Cardiac muscle cell (in vitro differentiated cells and primary cell): ENCODE measurements around the gene RBM44. TPM values are rescaled to one million over a fixed set of nuclear protein-coding genes. Genes with fewer than 3 reads are reported as not detected.
"Not testable (repeated sequence)": the region's sequence is repeated elsewhere in the genome, so short reads cannot be mapped to it uniquely, and the experiment has no call there.

Experiments used
- DNase-seq, 2 donors: peaks; one replicate each; pipeline versions ENCODE4 v3.0.0 to v3.0.0-alpha.2; 2010 to 2017; ENCODE audit warnings: low read depth in 1 of 2, low spot score in 1 of 2
- H3K27ac ChIP-seq: fragments of 200-600 bp; sonication (generic); 2 replicates; pipeline ENCODE4 v1.5.1; 2016
- H3K27me3 ChIP-seq: fragments of 200-600 bp; sonication (generic); 2 replicates; pipeline ENCODE4 v1.6.0; 2016; ENCODE audit warnings: control low read depth
- H3K36me3 ChIP-seq: fragments of 200-600 bp; sonication (generic); 2 replicates; pipeline ENCODE4 v1.5.1; 2016; ENCODE audit warnings: control low read depth
- H3K4me1 ChIP-seq: fragments of 200-600 bp; sonication (generic); 2 replicates; pipeline ENCODE4 v1.8.1; 2017; ENCODE audit warnings: low read depth, mild to moderate bottlenecking, mixed run types
- H3K4me3 ChIP-seq: fragments of 200-600 bp; sonication (generic); 2 replicates; pipeline ENCODE4 v1.5.1; 2016; ENCODE audit warnings: mild to moderate bottlenecking
- H3K9me3 ChIP-seq: fragments of 200-600 bp; sonication (generic); 2 replicates; pipeline ENCODE4 v1.5.1; 2017; ENCODE audit warnings: low read depth, mild to moderate bottlenecking, control low read depth
- polyA plus RNA-seq: library from polyadenylated mRNA; unstranded; fragments of >200 nt; fragmentation: Nextera tagmentation; extraction: Ambion mirVana; gene quantifications from 2 replicates; pipeline ENCODE4 v1.2.1, GENCODE V29; 2016
- total RNA-seq: library from RNA; depleted of rRNA; stranded (reverse); fragments of >200 nt; gene quantifications from 2 replicates; pipeline ENCODE4 v1.2.3, GENCODE V29; 2016
- TF ChIP-seq, protein P1 (sequence below): IDR thresholded peaks from 2 replicates; pipeline ENCODE4 v1.5.1; 2012; ENCODE audit warnings: low read depth, mild to moderate bottlenecking, low read length

Gene RBM44
- total and polyA plus RNA-seq, 2 experiments from 2014 or later, result 0.46 to 0.51 TPM

DNA sequence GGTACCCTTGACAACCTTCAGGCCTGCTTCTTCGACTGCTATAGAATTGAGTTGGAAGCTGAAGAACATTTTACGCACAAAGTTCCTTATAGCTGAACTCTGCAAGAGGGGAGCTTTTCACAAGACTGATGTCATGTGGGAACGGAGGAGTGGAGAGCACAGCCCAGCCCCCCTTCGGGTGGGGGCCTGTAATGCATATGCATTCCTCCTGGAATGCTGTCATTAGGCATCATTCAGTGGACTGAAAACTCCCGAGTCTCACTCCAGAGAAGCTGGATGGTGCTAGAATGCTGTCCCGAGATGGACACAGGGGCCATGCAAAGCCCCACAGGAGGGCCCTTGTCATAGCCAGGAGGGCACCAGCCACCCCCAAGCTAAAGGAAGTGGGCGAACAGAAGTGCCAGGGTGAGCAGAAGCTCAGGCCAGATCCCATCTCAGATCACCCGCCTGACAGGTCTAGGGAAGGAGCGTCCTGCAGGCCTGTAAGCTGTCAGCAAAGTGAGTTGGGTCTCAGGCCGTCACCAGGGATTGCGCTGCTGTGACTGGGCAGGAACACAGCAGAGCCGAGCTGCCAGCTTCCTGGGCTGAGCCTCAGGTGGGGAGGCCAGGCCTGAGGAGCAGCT, 43.8 kb upstream of the RBM44 start:
- Histone ChIP-seq H3K4me3 (no peak overlapping the region), H3K4me1 (peaks cover 42% of the 10 kb centered on the region), H3K9me3 (no peaks in the 10 kb centered on the region), H3K36me3 (peaks cover 10% of the 10 kb centered on the region), H3K27me3 (no peaks in the 10 kb centered on the region), H3K27ac (peak overlapping the region; percentile 82)
- TF ChIP-seq, protein P1, sequence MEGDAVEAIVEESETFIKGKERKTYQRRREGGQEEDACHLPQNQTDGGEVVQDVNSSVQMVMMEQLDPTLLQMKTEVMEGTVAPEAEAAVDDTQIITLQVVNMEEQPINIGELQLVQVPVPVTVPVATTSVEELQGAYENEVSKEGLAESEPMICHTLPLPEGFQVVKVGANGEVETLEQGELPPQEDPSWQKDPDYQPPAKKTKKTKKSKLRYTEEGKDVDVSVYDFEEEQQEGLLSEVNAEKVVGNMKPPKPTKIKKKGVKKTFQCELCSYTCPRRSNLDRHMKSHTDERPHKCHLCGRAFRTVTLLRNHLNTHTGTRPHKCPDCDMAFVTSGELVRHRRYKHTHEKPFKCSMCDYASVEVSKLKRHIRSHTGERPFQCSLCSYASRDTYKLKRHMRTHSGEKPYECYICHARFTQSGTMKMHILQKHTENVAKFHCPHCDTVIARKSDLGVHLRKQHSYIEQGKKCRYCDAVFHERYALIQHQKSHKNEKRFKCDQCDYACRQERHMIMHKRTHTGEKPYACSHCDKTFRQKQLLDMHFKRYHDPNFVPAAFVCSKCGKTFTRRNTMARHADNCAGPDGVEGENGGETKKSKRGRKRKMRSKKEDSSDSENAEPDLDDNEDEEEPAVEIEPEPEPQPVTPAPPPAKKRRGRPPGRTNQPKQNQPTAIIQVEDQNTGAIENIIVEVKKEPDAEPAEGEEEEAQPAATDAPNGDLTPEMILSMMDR, result no peak
- DNase-seq, result peak in 1 of 2 donors; percentile 38

- Histone ChIP-seq H3K36me3 (peaks cover 26% of the 10 kb centered on the region), H3K4me1 (peaks cover 43% of the 10 kb centered on the region), H3K27me3 (no peaks in the 10 kb centered on the region), H3K27ac (peak overlapping the region; percentile 28), H3K4me3 (no peak overlapping the region), H3K9me3 (no peaks in the 10 kb centered on the region)
- TF ChIP-seq, protein P1, result no peak
- DNase-seq, result no peak
Observed at GRCh38 chr2:237757616-237758015, 41.0 kb upstream of the RBM44 start.

- Histone ChIP-seq H3K4me3 (no peak overlapping the region), H3K27me3 (no peaks in the 10 kb centered on the region), H3K36me3 (peaks cover 26% of the 10 kb centered on the region), H3K27ac (peak overlapping the region; percentile 28), H3K4me1 (peaks cover 43% of the 10 kb centered on the region), H3K9me3 (no peaks in the 10 kb centered on the region)
- TF ChIP-seq, protein P1, result no peak
- DNase-seq, result peak in 1 of 2 donors; percentile 30
Observed at GRCh38 chr2:237758185-237758584, 40.4 kb upstream of the RBM44 start.

DNA sequence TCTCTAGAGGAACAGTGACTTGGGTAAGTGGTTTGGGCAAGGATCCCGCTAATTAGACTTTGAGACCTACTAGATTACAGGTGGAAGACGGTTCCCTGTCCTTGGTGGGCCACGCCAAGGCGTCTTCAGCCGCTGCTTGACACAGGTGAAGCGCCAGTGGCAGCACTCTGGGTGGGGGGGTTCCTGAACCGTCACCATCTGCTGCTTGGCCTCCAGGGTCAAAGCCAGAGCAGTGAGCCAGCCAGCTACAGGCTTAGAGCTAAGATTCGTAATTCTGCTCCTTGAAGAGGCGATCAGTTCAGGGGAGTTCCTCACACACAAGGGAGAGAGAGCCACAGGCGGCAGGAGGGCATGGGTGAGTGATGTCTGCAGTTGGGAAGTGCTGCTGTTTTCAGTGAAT, 39.4 kb upstream of the RBM44 start:
- Histone ChIP-seq H3K4me3 (no peak overlapping the region), H3K27ac (peak overlapping the region; percentile 28), H3K9me3 (no peaks in the 10 kb centered on the region), H3K4me1 (peaks cover 45% of the 10 kb centered on the region), H3K27me3 (no peaks in the 10 kb centered on the region), H3K36me3 (peaks cover 26% of the 10 kb centered on the region)
- no peak for DNase-seq
- TF ChIP-seq, protein P1, result no peak

DNA sequence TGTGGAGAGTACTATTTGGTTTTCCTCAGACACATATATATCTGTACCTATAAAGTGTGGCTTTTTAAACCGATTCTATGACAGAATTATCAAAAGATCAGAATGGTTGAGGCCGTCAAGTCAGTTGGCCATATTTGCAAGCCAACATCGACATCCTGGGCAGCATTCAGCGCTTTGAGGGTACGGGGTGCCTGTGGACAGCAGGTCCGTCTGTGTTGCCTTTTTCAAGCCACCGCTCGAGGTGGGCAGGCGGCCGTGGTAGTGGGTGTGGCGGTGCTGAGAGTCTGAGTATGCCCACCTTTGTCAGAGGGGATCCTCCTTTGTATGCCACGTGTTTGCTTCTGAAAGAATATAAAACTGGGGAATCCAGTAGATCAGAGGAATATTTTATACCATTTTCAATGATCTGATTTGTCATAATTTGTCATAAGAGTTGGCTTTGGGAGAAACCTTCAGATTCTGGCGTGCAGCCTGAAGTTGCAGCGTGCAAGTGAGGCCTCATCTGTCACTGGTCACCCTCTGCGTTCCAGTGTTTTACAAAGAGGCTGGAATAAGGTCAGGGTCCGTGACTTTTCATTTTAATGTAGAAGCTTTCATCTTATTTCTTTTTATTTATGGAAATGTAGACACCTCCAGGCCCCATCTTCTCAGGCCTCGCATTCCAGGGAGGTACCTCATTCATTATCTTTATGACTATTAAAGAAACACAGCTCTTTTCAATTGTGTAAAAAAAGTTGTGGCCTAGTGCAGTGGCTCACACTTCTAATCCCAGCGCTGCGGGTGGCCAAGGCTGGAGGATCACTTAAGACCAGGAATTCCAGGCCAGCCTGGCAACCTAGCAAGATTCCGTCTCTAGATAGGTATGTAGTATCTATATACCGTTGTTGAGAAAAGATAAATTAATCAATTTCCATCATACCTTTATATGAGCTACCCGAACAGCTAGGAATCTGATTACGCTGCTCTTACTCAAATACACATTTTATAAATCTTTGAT, 37.8 kb upstream of the RBM44 start:
- H3K4me1 ChIP-seq, result peaks cover 33% of the 10 kb centered on the region
- DNase-seq, result no peak
- TF ChIP-seq, protein P1, result no peak
- H3K4me3 ChIP-seq, result no peak overlapping the region
- H3K27ac ChIP-seq, result no peak overlapping the region
- H3K9me3 ChIP-seq, result no peaks in the 10 kb centered on the region
- peaks cover 31% of the 10 kb centered on the region for H3K36me3 ChIP-seq
- H3K27me3 ChIP-seq, result no peaks in the 10 kb centered on the region

- not testable (repeated sequence) for DNase-seq, H3K4me3 ChIP-seq, H3K27me3 ChIP-seq, H3K9me3 ChIP-seq, H3K27ac ChIP-seq
- Histone ChIP-seq H3K4me1 (peaks cover 26% of the 10 kb centered on the region), H3K36me3 (peaks cover 24% of the 10 kb centered on the region)
Observed at GRCh38 chr2:237762291-237763182, 36.0 kb upstream of the RBM44 start.
